Measurements from ENCODE around the gene CFAP77. TPM values are rescaled to one million over a fixed set of nuclear protein-coding genes. Genes with fewer than 3 reads are reported as not detected.

The CFAP77 gene
- total and polyA plus RNA-seq, 9 of the 15 experiments (the other 6 are each of a cell fraction or from before 2014, with no cell fraction given) = not detected

DNA sequence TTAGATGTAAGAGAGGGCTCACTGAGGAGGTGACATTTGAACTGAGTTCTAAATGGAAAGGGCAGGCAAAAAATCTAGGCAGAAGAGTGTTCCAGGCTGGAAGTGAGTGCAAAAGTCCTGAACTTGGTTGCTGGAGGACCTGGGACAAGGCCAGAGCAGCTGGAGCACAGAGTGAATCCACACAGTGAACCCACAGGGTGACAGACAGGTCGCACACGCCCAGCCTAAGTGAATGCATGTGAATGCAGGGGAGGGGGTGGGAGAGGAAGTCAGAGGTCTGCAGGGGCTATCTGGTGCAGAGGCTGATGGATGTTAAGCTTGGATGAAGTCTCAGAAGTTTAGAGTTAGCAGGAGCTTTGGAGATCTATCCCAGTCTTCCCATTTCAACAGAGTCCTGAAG lies 2.8 kb upstream of the CFAP77 start:
- Histone ChIP-seq H3K79me2 (ENCODE audit: control insufficient read depth, insufficient read depth, low read length) (peaks cover 17% of the 10 kb centered on the region), H3K4me3 (no peak overlapping the region), H3K9me3 (replicated peaks; ENCODE audit: control insufficient read depth, insufficient read depth, low read depth, low read length) (no peaks in the 10 kb centered on the region), H4K20me1 (replicated peaks; ENCODE audit: control insufficient read depth, insufficient read depth, low read length) (0 out of 2 replicates have a peak, but pooled peaks cover 3% of the 10 kb centered on the region), H3K4me1 (replicated peaks in 1 of 2; ENCODE audit: control insufficient read depth in 2 of 2, insufficient read depth in 2 of 2, low read length in 2 of 2) (peaks cover 13 to 24% of the 10 kb centered on the region in 2 experiments; a peak in 4 of 5 replicates), H3K9ac (ENCODE audit: insufficient read depth in 1 of 2, low read depth in 2 of 2, low read length in 2 of 2) (no peak overlapping the region), H3K27me3 (ENCODE audit: control insufficient read depth in 2 of 2, insufficient read depth in 2 of 2, low read length in 2 of 2) (no peaks in the 10 kb centered on the region), H2AFZ (ENCODE audit: low read depth, low read length) (peak overlapping the region; percentile 96), H3K36me3 (ENCODE audit: control insufficient read depth, insufficient read depth, low read length) (peaks cover 13% of the 10 kb centered on the region; the same call in 1 of the 3 replicates), H3K27ac (ENCODE audit: extremely low read depth, low read depth, low read length) (no peak overlapping the region), H3K4me2 (ENCODE audit: insufficient read depth, low read length) (peak overlapping the region; percentile 92), H3K9me1 (ENCODE audit: control insufficient read depth, insufficient read depth, low read length) (no peaks in the 10 kb centered on the region)
- BruUV-seq (replicated peaks) = no TSS peak
- TF ChIP-seq EGR1 (conservative IDR thresholded peaks at IDR 0.05) (no peak), ELF4 (CRISPR knock-in tag; IDR thresholded peaks at IDR 0.05) (no peak), MYNN (IDR thresholded peaks at IDR 0.05) (no peak), MYNN (CRISPR knock-in tag; IDR thresholded peaks at IDR 0.05) (no peak)
- TF ChIP-seq, protein P1, sequence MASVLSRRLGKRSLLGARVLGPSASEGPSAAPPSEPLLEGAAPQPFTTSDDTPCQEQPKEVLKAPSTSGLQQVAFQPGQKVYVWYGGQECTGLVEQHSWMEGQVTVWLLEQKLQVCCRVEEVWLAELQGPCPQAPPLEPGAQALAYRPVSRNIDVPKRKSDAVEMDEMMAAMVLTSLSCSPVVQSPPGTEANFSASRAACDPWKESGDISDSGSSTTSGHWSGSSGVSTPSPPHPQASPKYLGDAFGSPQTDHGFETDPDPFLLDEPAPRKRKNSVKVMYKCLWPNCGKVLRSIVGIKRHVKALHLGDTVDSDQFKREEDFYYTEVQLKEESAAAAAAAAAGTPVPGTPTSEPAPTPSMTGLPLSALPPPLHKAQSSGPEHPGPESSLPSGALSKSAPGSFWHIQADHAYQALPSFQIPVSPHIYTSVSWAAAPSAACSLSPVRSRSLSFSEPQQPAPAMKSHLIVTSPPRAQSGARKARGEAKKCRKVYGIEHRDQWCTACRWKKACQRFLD (CRISPR knock-in tag; IDR thresholded peaks at IDR 0.05) = 0 out of 2 replicates have a peak, but pooled peaks have one; percentile 46
- TF ChIP-seq, protein P2, sequence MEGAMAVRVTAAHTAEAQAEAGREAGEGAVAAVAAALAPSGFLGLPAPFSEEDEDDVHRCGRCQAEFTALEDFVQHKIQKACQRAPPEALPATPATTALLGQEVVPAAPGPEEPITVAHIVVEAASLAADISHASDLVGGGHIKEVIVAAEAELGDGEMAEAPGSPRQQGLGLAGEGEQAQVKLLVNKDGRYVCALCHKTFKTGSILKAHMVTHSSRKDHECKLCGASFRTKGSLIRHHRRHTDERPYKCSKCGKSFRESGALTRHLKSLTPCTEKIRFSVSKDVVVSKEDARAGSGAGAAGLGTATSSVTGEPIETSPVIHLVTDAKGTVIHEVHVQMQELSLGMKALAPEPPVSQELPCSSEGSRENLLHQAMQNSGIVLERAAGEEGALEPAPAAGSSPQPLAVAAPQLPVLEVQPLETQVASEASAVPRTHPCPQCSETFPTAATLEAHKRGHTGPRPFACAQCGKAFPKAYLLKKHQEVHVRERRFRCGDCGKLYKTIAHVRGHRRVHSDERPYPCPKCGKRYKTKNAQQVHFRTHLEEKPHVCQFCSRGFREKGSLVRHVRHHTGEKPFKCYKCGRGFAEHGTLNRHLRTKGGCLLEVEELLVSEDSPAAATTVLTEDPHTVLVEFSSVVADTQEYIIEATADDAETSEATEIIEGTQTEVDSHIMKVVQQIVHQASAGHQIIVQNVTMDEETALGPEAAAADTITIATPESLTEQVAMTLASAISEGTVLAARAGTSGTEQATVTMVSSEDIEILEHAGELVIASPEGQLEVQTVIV (CRISPR knock-in tag; IDR thresholded peaks at IDR 0.05; ENCODE audit: borderline replicate concordance) = no peak
- FAIRE-seq (no peak), ATAC-seq (no peak), DNase-seq (ENCODE audit: extremely low read depth in 1 of 4, low spot score in 3 of 4) (no peak)
- in situ Hi-C loops (cut with MboI) = no loop called here
- ChIA-PET POLR2A (no interaction called here), CTCF (ENCODE audit: low intra/inter-chr PET ratio) (no interaction called here)
- intact Hi-C loops (cut with micrococcal nuclease) = no loop called here
- WGBS (ENCODE audit: insufficient coverage, low coverage, missing lambda C conversion rate) = 63% methylated on average over 2 of the region's 2 CpGs

Data from K562 (cell line).